Lower lobe of right lung (tissue), 2 donors: ENCODE measurements around the gene ARAP2. TPM values are rescaled to one million over a fixed set of nuclear protein-coding genes. Genes with fewer than 3 reads are reported as not detected.

Experiments
- ATAC-seq, 2 donors: fragments of 200-7000 bp; cut with Tn5 transposase; one replicate each; pipeline ENCODE4 v1.9.1; 2020 to 2022; ENCODE audit warnings: mild to moderate bottlenecking in 2 of 2, moderate library complexity in 2 of 2
- DNase-seq: peaks from one replicate; pipeline ENCODE4 v3.0.0-alpha.2; 2020
- H3K27ac ChIP-seq: fragments of 200-600 bp; one replicate; pipeline ENCODE4 v1.8.0; 2022
- H3K27me3 ChIP-seq: fragments of 200-600 bp; one replicate; pipeline ENCODE4 v1.8.0; 2022; ENCODE audit warnings: low read depth
- H3K36me3 ChIP-seq: fragments of 200-600 bp; one replicate; pipeline ENCODE4 v1.8.0; 2022; ENCODE audit warnings: mild to moderate bottlenecking
- H3K4me1 ChIP-seq: fragments of 200-600 bp; one replicate; pipeline ENCODE4 v1.8.0; 2022
- H3K4me3 ChIP-seq: fragments of 200-600 bp; one replicate; pipeline ENCODE4 v1.8.0; 2022; ENCODE audit warnings: mild to moderate bottlenecking
- H3K9me3 ChIP-seq: fragments of 200-600 bp; one replicate; pipeline ENCODE4 v1.8.0; 2022
- CTCF ChIP-seq: fragments of 200-600 bp; IDR thresholded peaks from one replicate; pipeline ENCODE4 v1.8.0; 2022; ENCODE audit warnings: antibody characterized with exemption, mild to moderate bottlenecking
- intact Hi-C: fragments of 100-400 bp; cut with DNase I; formaldehyde crosslinking; loops from one replicate; pipeline ENCODE4 v1.11.0; 2022
- total RNA-seq: library from RNA; stranded (reverse); fragmentation: NEBNext Ultra II Directional; extraction: Animal tissue kit (Norgen Biotek cat#: 25700); gene quantifications from one replicate; pipeline ENCODE4 v1.2.1, GENCODE V29; 2021
- donor health status: DM: no; HTN: yes; CAD: no; lungs with severe emphysema.

ARAP2 gene
- total RNA-seq, 1 donor from 2014 or later: 74.5 TPM

GRCh38 chr4:36130641-36131040 is 113.7 kb downstream of the ARAP2 start:
- no peak for DNase-seq
- H3K9me3 ChIP-seq: no peaks in the 10 kb centered on the region
- H3K36me3 ChIP-seq: peaks cover 7% of the 10 kb centered on the region
- H3K4me3 ChIP-seq: no peak overlapping the region
- no peak for TF ChIP-seq CTCF
- no peaks in the 10 kb centered on the region for H3K27me3 ChIP-seq
- H3K27ac ChIP-seq: no peak overlapping the region
- ATAC-seq: no peak
- no peaks in the 10 kb centered on the region for H3K4me1 ChIP-seq
- intact Hi-C loops: no loop called here

- H3K9me3 ChIP-seq: no peaks in the 10 kb centered on the region
- H3K36me3 ChIP-seq: peaks cover 15% of the 10 kb centered on the region
- intact Hi-C loops: no loop called here
- no peak overlapping the region for H3K27ac ChIP-seq
- ATAC-seq: no peak
- no peak overlapping the region for H3K4me3 ChIP-seq
- DNase-seq: no peak
- no peak for TF ChIP-seq CTCF
- no peaks in the 10 kb centered on the region for H3K4me1 ChIP-seq
- H3K27me3 ChIP-seq: no peaks in the 10 kb centered on the region
Observed at GRCh38 chr4:36128689-36129088, 115.6 kb downstream of the ARAP2 start.

GRCh38 chr4:36123906-36124305 is 120.4 kb downstream of the ARAP2 start:
- no peak for ATAC-seq
- H3K27ac ChIP-seq: no peak overlapping the region
- TF ChIP-seq CTCF: no peak
- no peaks in the 10 kb centered on the region for H3K9me3 ChIP-seq
- intact Hi-C loops: no loop called here
- H3K27me3 ChIP-seq: no peaks in the 10 kb centered on the region
- no peak for DNase-seq
- no peak overlapping the region for H3K4me3 ChIP-seq
- H3K4me1 ChIP-seq: no peaks in the 10 kb centered on the region
- peaks cover 8% of the 10 kb centered on the region for H3K36me3 ChIP-seq

- no peak overlapping the region for H3K4me3 ChIP-seq
- no peak for ATAC-seq
- no peak overlapping the region for H3K27ac ChIP-seq
- H3K9me3 ChIP-seq: no peaks in the 10 kb centered on the region
- no peak for DNase-seq
- no peaks in the 10 kb centered on the region for H3K27me3 ChIP-seq
- H3K36me3 ChIP-seq: peaks cover 28% of the 10 kb centered on the region
- no peak for TF ChIP-seq CTCF
- intact Hi-C loops: no loop called here
- H3K4me1 ChIP-seq: no peaks in the 10 kb centered on the region
Observed at GRCh38 chr4:36115312-36115711, 129.0 kb downstream of the ARAP2 start.

- Histone ChIP-seq H3K4me3 (no peak overlapping the region), H3K4me1 (no peaks in the 10 kb centered on the region), H3K36me3 (peaks cover 33% of the 10 kb centered on the region), H3K27ac (no peak overlapping the region), H3K27me3 (no peaks in the 10 kb centered on the region), H3K9me3 (no peaks in the 10 kb centered on the region)
- intact Hi-C loops: no loop called here
- no peak for TF ChIP-seq CTCF
- ATAC-seq (no peak), DNase-seq (no peak)
Observed at GRCh38 chr4:36111172-36111571, 133.1 kb downstream of the ARAP2 start.

- Histone ChIP-seq H3K36me3 (no peaks in the 10 kb centered on the region), H3K9me3 (no peaks in the 10 kb centered on the region), H3K4me3 (no peak overlapping the region), H3K27me3 (no peaks in the 10 kb centered on the region), H3K4me1 (no peaks in the 10 kb centered on the region), H3K27ac (no peak overlapping the region)
- ATAC-seq (no peak), DNase-seq (no peak)
- intact Hi-C loops: no loop called here
- TF ChIP-seq CTCF: no peak
Observed at GRCh38 chr4:36099509-36099908, 144.8 kb downstream of the ARAP2 start.
